ENCODE measurements around the gene STMN3.

STMN3 gene

GRCh38 chr20:63653041-63653973, at the start of gene STMN3:
TSS of gene STMN3 (minus strand) at chr20:63653424. CDS start at chr20:63653345, 79 bp downstream.
- CTCF ChIA-PET, result no interaction called here

DNA sequence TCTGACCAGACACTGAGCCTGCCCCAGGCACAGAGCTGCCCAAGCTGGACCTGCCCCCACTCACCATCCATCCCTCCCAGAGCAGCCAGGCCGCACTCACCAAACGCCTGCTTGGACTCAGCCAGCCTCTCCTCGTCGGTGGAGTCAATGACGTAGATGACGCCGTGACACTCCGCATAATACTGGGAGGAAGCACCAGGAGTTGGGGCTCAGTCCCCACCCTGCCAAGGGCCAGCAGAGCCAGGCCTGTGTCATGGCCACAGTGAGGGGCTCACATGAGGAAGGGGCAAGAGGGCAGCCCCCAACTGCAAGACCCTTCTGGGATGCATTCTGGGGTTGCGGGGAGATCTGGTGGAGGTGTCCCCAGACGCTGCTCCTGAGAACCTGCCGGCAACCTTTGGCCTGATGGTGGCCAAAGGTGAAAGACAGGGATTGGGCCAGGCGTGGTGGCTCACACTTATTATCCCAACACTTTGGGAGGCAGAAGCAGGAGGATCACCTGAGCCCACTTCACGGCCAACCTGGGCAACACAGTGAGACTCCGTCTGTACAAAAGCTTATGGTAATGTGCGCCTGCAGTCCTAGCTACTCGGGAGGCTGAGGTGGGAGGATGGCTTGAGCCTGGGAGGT, 48.9 kb upstream of the STMN3 start:
- DNase-seq (ENCODE audit: extremely low spot score), result no peak
- POLR2A ChIA-PET, result no interaction called here
- CTCF ChIA-PET, result no interaction called here
- no peak for TF ChIP-seq CTCF (IDR thresholded peaks at IDR 0.05; ENCODE audit: control extremely low read depth, extremely low read depth, low read depth, missing control alignments)

More at GRCh38 chr20:63653041-63653973, at the start of gene STMN3:
- no peak for TF ChIP-seq CTCF (IDR thresholded peaks at IDR 0.05; ENCODE audit: control extremely low read depth, extremely low read depth, low read depth, missing control alignments)
- DNase-seq (ENCODE audit: extremely low spot score), result peak; percentile 83
- POLR2A ChIA-PET, result no interaction called here

- ChIA-PET POLR2A (no interaction called here), CTCF (no interaction called here)
- no peak for TF ChIP-seq CTCF (IDR thresholded peaks at IDR 0.05; ENCODE audit: control extremely low read depth, extremely low read depth, low read depth, missing control alignments)
- DNase-seq (ENCODE audit: extremely low spot score), result no peak
These were observed 48.3 kb upstream of the STMN3 start for GRCh38 chr20:63701329-63702035.

DNA sequence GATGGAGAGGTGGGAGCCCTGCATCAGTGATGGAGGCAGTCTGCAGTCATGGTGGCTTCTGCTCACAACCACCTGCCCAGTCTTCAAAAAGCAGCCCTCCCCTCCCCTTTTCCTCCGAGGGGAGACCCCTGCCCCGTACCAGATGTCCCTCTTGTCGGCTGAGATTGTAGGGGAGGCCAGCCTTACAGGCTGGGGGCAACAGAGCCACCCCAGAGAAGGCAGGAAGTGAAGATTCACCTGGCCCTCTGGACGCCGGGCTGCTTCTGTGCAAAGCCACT, 47.8 kb upstream of the STMN3 start:
- TF ChIP-seq CTCF (IDR thresholded peaks at IDR 0.05; ENCODE audit: control extremely low read depth, extremely low read depth, low read depth, missing control alignments), result no peak
- POLR2A ChIA-PET, result no interaction called here
- CTCF ChIA-PET, result no interaction called here

DNA sequence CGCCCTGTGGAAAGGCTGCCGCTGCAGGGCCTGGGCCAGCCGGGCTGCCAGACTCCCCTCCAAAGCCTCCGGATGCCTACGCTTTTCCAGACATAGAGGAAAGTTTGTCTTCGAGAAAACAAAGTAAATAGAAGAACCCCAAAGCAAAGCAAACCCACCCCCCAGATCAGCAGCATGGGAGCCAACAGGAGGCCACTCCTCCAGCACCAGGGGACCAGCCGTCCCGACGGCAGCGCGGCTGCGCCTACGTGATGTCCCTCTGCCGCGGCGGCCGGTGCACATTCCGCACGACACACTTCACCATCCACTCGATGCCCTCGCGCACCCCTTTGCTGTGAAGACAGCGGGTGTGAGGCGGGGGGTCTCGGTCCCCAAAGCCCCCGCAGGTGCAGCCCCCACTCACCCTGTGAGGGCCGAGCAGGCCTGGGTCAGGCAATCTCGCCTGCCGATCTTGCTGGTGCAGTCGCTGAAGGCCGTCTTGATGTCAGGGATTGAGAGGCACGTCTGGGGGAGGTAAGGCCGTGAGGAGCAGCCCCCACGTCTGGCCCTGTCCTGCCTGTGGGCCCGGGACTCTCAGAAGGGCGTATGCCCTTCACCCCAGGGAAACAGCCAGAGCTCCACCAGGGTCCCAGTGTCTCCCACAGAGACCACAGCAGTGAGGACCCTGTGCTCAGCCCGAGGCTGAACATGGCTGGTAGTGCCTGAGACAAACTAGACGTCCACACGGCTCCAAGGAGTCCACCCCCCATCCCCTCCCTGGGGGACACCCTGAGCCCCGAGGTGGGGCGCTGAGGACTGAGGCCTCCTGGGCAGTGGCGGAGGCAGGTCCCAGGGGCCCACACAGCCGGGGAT, 47.2 kb upstream of the STMN3 start:
- POLR2A ChIA-PET, result no interaction called here
- CTCF ChIA-PET, result no interaction called here
- TF ChIP-seq CTCF (IDR thresholded peaks at IDR 0.05; ENCODE audit: control extremely low read depth, extremely low read depth, low read depth, missing control alignments), result no peak
- DNase-seq (ENCODE audit: extremely low spot score), result no peak

More for the DNA sequence above, 47.8 kb upstream of the STMN3 start:
- no peak for DNase-seq (ENCODE audit: extremely low spot score)

Data from GM10248 (cell line).